GM19463 (cell line): ENCODE measurements around the gene TRIM50.
"Not testable (repeated sequence)": the region's sequence is repeated elsewhere in the genome, so short reads cannot be mapped to it uniquely, and the experiment has no call there.

Experiments used
- ATAC-seq: cut with Tn5 transposase; IDR thresholded peaks from one replicate; pipeline ENCODE4 v1.9.1; 2021; ENCODE audit warnings: mild to moderate bottlenecking, moderate library complexity; ENCODE audit not compliant: unreplicated experiment

The TRIM50 gene

GRCh38 chr7:73316521-73316920 is 11.4 kb downstream of the TRIM50 start:
- no peak for ATAC-seq

- ATAC-seq, result no peak
Observed at GRCh38 chr7:73314271-73314670, 13.6 kb downstream of the TRIM50 start.

GRCh38 chr7:73313521-73313906 is 14.4 kb downstream of the TRIM50 start:
- ATAC-seq, result no peak

- ATAC-seq, result no peak
Observed at GRCh38 chr7:73312831-73313520, 14.9 kb downstream of the TRIM50 start.

GRCh38 chr7:73311421-73311820 is 16.5 kb downstream of the TRIM50 start:
- not testable (repeated sequence) for ATAC-seq

- ATAC-seq, result peak; percentile 92
Observed at GRCh38 chr7:73308665-73309214, 19.1 kb downstream of the TRIM50 start, which contains the start of gene NSUN5. Gene NSUN5 (minus strand): TSS chr7:73308826. CDS start chr7:73308790, 36 bp downstream.

- ATAC-seq, result peak; percentile 32
Observed at GRCh38 chr7:73308074-73308664, 19.7 kb downstream of the TRIM50 start.

- ATAC-seq, result no peak
Observed at GRCh38 chr7:73307436-73307835, 20.4 kb downstream of the TRIM50 start.

- not testable (repeated sequence) for ATAC-seq
Observed at GRCh38 chr7:73304612-73305387, 23.1 kb downstream of the TRIM50 start.

GRCh38 chr7:73304071-73304470 is 23.8 kb downstream of the TRIM50 start:
- no peak for ATAC-seq

- ATAC-seq, result no peak
Observed at GRCh38 chr7:73303546-73303945, 24.3 kb downstream of the TRIM50 start.

- not testable (repeated sequence) for ATAC-seq
Observed at GRCh38 chr7:73302846-73303245, 25.0 kb downstream of the TRIM50 start.

GRCh38 chr7:73301108-73301507 is 26.8 kb downstream of the TRIM50 start:
- ATAC-seq, result not testable (repeated sequence)

GRCh38 chr7:73299812-73300211 is 28.1 kb downstream of the TRIM50 start:
- ATAC-seq, result not testable (repeated sequence)

- not testable (repeated sequence) for ATAC-seq
Observed at GRCh38 chr7:73297706-73298105, 30.2 kb downstream of the TRIM50 start.

- ATAC-seq, result not testable (repeated sequence)
Observed at GRCh38 chr7:73297235-73297634, 30.6 kb downstream of the TRIM50 start.

- ATAC-seq, result not testable (repeated sequence)
Observed at GRCh38 chr7:73277210-73277609, 50.7 kb downstream of the TRIM50 start.

- not testable (repeated sequence) for ATAC-seq
Observed at GRCh38 chr7:73267813-73268212, 60.1 kb downstream of the TRIM50 start.

GRCh38 chr7:73266719-73267368 is 61.0 kb downstream of the TRIM50 start:
- ATAC-seq, result peak; percentile 82
